HG02610 (cell line): ENCODE results near the gene HINT3.
"Not testable (repeated sequence)": the region's sequence is repeated elsewhere in the genome, so short reads cannot be mapped to it uniquely, and the experiment has no call there.

Source experiments
- ATAC-seq: cut with Tn5 transposase; IDR thresholded peaks from one replicate; pipeline ENCODE4 v1.9.1; 2021; ENCODE audit warnings: mild to moderate bottlenecking, moderate library complexity; ENCODE audit not compliant: unreplicated experiment

Gene HINT3

DNA sequence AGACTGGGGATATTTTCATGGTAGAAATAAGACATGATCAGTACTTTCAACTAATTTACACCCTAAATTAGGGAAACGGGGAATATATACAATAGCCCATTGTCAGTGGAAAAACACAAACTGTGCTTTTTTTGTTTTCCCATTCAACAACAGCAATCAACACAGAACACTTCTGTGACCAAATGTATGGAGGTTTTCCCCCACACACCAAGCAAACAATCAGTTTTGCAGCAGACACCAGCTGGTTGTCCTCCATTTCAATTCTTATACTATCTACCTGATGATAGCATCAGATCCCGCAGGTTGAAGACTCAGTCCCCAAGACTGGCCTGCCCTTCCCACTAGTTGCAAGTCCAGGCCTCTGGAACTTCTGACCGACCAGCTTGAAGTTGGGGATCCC lies 4.5 kb downstream of the HINT3 start:
- ATAC-seq = no peak

GRCh38 chr6:125962900-125963497 lies 6.4 kb downstream of the HINT3 start:
- ATAC-seq = no peak

DNA sequence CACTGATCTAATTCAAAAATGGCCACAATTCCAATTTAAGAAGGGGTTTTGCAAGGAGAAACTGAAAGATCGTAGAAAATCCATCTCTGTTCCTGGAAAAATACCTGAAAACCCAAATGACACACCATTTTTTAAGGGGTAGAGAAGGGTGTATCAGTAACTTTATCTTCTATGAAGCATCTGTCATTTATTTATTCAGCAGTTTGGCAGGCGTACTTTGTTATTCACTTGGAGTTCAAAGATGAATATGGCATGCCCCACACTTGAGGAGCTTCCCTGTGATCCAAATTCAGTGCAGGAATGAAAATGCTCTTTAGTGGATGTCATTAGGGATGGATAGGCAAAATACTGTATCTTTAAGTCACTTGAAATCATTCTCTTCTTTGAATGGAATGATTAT lies 7.2 kb downstream of the HINT3 start:
- ATAC-seq = no peak

DNA sequence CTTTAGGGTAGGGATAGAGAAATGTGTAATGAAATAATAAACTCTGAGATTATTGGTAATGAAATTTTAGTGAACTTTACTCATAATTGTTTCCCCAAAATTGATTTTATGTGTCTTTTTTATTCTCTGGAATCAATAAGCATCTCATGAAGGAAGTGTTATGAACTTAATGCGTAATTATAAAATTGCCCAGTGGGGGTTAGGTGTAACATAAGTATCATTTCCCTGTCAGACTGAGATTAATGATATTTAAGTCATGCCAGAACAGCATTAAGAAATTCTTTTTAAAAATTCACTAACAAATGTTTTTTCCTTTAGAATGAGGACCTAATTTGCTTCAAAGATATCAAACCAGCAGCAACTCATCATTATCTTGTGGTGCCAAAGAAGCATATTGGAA lies 10.0 kb downstream of the HINT3 start:
- no peak for ATAC-seq

DNA sequence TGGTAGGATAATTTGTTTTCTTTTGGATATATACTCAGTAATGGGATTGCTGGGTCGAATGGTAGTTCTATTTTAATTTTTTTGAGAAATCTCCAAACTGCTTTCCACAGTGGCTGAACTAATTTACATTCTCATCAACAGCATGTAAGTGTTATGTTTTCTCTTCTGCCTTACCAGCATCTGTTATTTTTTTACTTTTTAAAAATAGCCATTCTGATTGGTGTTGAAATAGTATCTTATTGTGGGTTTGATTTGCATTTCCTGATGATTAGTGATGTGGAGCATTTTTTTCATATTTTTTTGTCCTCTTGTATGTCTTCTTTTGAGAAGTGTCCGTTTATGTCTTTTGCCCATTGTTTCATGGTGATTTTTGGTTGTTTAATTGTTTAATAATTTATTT lies 11.9 kb downstream of the HINT3 start:
- ATAC-seq = no peak

- no peak for ATAC-seq
These were observed 14.2 kb downstream of the HINT3 start for GRCh38 chr6:125970760-125971159.

DNA sequence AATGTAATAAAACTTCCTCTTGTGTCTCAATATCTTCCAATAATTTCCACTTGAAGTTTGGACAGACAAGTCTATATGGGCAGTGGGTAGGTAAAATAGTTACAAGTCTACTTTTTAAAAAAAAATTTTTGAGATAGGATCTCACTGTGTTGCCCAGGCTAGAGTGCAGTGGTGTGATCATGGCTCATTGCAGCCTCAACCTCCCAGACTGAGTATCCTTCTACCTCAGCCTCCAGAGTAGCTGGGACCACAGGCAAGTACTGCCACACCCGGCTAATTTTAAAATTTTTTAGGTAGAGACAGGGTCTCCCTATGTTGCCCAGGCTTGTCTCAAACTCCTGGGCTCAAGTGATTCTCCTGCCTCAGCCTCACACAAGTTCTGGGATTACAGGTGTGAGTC lies 15.9 kb downstream of the HINT3 start:
- ATAC-seq = not testable (repeated sequence)

- peak; percentile 84 for ATAC-seq
These were observed 17.8 kb downstream of the HINT3 start for GRCh38 chr6:125974214-125974866.

DNA sequence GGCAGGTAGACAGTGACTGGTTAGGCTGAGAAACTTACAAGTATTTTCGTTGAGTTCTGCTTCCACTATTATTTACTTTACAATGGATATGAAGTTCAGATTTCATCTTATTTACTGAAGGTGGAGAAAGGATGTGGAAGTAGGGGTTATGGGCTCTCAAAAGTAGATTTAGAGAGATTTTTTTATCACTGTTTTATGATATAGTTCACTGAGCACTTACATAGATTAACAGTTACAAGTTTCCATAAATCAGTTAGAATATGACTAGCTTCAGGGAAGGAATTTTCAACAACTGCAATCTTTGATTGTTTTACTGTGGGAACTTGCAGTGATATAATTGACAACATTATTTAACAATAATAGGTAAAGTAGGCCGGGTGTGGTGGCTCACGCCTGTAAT lies 22.5 kb downstream of the HINT3 start:
- ATAC-seq = no peak

DNA sequence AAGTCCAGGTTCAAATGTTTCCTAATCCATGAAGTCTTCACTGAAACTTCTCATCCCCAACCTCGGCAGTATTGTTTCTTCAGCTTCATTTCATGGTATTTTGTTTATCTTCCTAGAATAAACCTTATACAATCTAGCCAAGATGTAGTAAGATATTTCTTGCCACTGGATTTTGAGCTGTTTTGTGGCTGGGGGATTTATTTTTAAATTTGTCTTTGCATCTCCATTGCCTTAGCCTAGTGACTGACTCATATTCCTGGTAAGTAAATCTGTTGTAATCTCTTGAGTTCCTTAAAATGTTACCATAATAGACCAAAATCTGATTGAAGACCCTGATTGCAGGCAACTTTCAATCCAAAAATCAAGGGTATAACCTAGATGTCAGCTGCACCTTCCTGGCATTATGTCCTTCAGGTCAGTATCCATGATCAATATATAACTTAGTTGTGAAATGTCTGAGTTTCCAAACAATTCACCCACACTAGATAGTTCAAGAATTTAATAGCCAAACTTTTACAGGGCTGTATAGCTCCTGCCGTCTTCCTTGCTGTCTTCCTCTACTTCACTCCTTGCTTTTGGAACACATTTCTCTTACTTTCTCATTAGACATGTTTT lies 25.1 kb downstream of the HINT3 start:
- no peak for ATAC-seq

DNA sequence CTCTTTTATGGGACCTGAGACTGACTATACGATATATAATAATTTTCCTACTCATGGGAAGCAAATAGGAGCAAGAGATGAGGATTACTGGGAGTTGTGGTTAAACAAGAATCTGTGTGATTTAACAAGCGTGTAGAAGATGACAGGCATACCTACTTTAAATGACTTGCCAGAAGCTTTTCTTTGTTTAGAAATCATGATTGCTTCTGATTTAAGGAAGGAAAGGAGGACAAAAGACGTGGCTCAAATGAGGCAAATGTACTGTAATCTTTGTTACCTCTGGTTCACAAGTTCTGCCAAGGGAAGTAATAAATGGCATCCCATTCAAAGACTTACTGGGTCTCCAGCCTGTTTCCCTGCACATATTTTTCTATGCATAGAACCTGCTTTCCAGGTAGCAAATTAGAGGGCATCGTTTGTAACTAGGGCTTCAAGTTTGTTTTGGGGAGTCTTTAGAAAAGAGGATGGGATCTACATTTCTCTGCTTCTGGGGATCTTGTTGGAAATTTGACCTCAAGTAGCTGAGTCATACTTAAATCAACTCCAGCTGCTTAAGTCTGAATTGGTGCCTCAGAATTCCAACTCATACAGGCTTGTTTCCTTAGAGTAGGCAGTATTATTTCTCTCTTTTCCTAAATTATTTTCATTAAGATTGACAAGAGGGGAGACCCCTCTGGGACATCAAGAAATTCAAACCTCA lies 26.8 kb downstream of the HINT3 start:
- no peak for ATAC-seq

GRCh38 chr6:125984311-125984710 lies 27.7 kb downstream of the HINT3 start:
- no peak for ATAC-seq

DNA sequence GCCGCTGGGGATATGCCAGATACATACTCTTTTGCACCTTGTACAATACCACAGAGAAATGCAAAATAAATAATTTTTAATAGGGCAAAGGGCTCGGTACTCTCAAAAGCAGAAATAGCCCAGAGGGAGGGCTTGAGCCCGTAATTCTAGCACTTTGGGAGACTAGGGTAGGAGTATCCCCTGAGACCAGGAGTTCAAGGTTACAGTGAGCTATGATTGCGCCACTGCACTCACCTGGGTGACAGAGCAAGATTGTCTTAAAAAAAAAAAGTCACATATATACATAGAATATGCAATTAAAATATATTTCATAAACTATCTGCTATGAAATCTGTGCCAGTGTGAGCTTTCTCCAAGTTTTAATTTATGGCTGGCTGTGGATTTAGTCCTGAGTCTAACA lies 29.0 kb downstream of the HINT3 start:
- no peak for ATAC-seq

DNA sequence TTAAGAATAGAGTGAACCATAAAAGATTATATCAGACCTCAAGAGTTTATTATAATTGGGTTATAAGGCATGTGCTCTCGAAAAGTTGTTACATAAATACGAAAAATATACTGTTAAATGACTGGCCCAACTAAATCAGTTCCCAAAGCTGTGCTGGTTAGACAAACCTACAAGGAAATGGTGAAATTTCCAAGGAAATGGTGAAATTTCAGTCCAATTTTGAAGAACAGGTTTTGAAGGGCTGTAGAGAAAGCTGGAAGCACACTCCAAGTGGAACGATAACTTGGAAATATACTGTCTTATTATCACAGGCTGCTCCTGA lies 29.4 kb downstream of the HINT3 start:
- no peak for ATAC-seq

GRCh38 chr6:125986301-125987025 lies 29.9 kb downstream of the HINT3 start, which contains the start of gene TRMT11:
TRMT11 (plus strand) TSS chr6:125986540; CDS start chr6:125986551, 11 bp downstream.
- ATAC-seq = peak; percentile 97

DNA sequence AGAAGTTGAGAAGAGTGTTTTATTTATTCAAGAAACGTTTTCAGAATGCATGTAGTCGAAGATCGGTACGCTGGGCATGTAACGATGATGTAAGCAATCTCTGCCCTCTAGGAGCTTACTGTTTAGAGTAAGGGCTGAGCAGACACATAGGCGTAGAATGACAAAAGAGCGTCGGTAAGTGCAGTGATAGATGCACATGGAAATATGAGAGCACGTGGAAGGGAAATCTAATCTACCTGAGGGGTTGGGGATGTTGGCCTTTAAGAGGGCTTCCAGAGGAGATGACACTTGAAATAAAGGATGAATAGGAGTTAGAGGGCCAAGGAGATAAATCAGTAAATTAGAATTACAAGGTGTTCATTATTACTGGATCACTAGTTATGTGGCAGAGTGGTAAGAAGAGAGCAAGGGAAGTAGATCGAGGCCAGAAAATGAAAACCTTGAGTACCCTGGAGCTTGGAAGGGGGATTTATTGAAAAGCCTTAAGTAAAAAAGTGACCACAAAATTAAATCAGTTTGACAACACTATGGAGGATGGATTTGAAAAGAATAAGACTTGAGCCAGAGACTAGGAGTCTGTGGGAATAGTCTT lies 30.6 kb downstream of the HINT3 start:
- peak; percentile 23 for ATAC-seq

- no peak for ATAC-seq
These were observed 31.7 kb downstream of the HINT3 start for GRCh38 chr6:125988280-125988679.

GRCh38 chr6:125989631-125990030 lies 33.1 kb downstream of the HINT3 start:
- no peak for ATAC-seq

DNA sequence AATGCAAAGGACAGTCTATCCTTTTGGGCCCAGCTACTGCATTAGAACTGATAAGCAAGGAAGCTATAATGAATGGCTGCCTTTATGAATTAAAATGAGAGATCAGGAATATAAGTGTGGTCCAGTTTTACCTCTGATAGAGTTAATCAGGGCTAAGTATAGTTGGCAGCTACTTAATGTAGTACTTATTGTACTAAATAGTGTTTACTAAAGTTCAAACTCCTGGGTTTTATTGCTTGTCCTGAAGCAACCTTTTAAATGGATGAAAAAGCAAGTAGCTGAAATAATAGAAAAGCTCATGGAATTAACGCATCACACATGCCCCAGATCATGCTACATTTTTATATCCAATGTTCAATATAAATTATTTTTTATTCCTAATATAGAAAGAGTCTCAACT lies 35.1 kb downstream of the HINT3 start:
- ATAC-seq = no peak

GRCh38 chr6:125994670-125995488 lies 38.3 kb downstream of the HINT3 start:
- ATAC-seq = no peak
